HG02885 (cell line): ENCODE measurements around the gene OPN1MW2.
"Not testable (repeated sequence)": the region's sequence is repeated elsewhere in the genome, so short reads cannot be mapped to it uniquely, and the experiment has no call there.

Source experiments
- ATAC-seq: cut with Tn5 transposase; IDR thresholded peaks from one replicate; pipeline ENCODE4 v1.9.1; 2021; ENCODE audit warnings: mild to moderate bottlenecking; ENCODE audit not compliant: unreplicated experiment, poor library complexity

Gene OPN1MW2

GRCh38 chrX:154219456-154219855 lies at the start of gene OPN1MW2:
Gene OPN1MW2 (plus strand): TSS chrX:154219756. CDS start chrX:154219816, 60 bp downstream.
- ATAC-seq = not testable (repeated sequence)

GRCh38 chrX:154172535-154172943 lies 47.0 kb upstream of the OPN1MW2 start:
- ATAC-seq = peak; percentile 65

- not testable (repeated sequence) for ATAC-seq
Measured at GRCh38 chrX:154174356-154174755, 45.2 kb upstream of the OPN1MW2 start.

GRCh38 chrX:154182296-154182695 lies 37.3 kb upstream of the OPN1MW2 start, which contains the start of gene OPN1MW:
Gene OPN1MW (plus strand): TSS chrX:154182596. CDS start chrX:154182678, 82 bp downstream.
- not testable (repeated sequence) for ATAC-seq

- not testable (repeated sequence) for ATAC-seq
Measured at GRCh38 chrX:154183794-154184193, 35.8 kb upstream of the OPN1MW2 start.

- ATAC-seq = not testable (repeated sequence)
Measured at GRCh38 chrX:154192846-154193245, 26.7 kb upstream of the OPN1MW2 start.

GRCh38 chrX:154194316-154194715 lies 25.2 kb upstream of the OPN1MW2 start:
- ATAC-seq = not testable (repeated sequence)

- ATAC-seq = not testable (repeated sequence)
Measured at GRCh38 chrX:154196466-154196865, 23.1 kb upstream of the OPN1MW2 start.

- ATAC-seq = peak; percentile 71
Measured at GRCh38 chrX:154209670-154210418, 9.7 kb upstream of the OPN1MW2 start.

- not testable (repeated sequence) for ATAC-seq
Measured at GRCh38 chrX:154211057-154211456, 8.5 kb upstream of the OPN1MW2 start.

GRCh38 chrX:154211499-154211898 lies 8.1 kb upstream of the OPN1MW2 start:
- ATAC-seq = not testable (repeated sequence)

GRCh38 chrX:154225292-154225691 lies 5.7 kb downstream of the OPN1MW2 start:
- not testable (repeated sequence) for ATAC-seq

GRCh38 chrX:154226706-154227105 lies 7.2 kb downstream of the OPN1MW2 start:
- not testable (repeated sequence) for ATAC-seq

GRCh38 chrX:154231443-154231842 lies 11.9 kb downstream of the OPN1MW2 start:
- ATAC-seq = not testable (repeated sequence)

GRCh38 chrX:154233620-154234019 lies 14.1 kb downstream of the OPN1MW2 start:
- ATAC-seq = not testable (repeated sequence)

GRCh38 chrX:154238939-154239559 lies 19.5 kb downstream of the OPN1MW2 start:
- ATAC-seq = not testable (repeated sequence)

- not testable (repeated sequence) for ATAC-seq
Measured at GRCh38 chrX:154239982-154240503, 20.5 kb downstream of the OPN1MW2 start.

GRCh38 chrX:154247377-154248045 lies 28.0 kb downstream of the OPN1MW2 start:
- ATAC-seq = peak; percentile 86

GRCh38 chrX:154248076-154248475 lies 28.5 kb downstream of the OPN1MW2 start:
- not testable (repeated sequence) for ATAC-seq

- not testable (repeated sequence) for ATAC-seq
Measured at GRCh38 chrX:154257282-154257681, 37.7 kb downstream of the OPN1MW2 start, which contains the start of gene OPN1MW3. Gene OPN1MW3 (plus strand): TSS chrX:154257582. CDS start chrX:154257620, 38 bp downstream.
